Left renal pelvis (tissue), 4 donors: ENCODE data around the gene TNK2. TPM values are rescaled to one million over a fixed set of nuclear protein-coding genes. Genes with fewer than 3 reads are reported as not detected.
"Not testable (repeated sequence)": the region's sequence is repeated elsewhere in the genome, so short reads cannot be mapped to it uniquely, and the experiment has no call there.

ENCODE experiments used
- DNase-seq, 4 donors: peaks; one replicate each; pipeline ENCODE4 v3.0.0-alpha.2; 2013; ENCODE audit warnings: low read depth in 4 of 4, low spot score in 3 of 4
- polyA plus RNA-seq, 4 donors: library from polyadenylated mRNA; unstranded; fragments of 120-200 nt; gene quantifications; one replicate each; pipeline ENCODE4 v1.2.1, GENCODE V29; 2013; ENCODE audit not compliant: insufficient read length in 4 of 4

Gene TNK2
- polyA plus RNA-seq, 4 donors = 21.6 to 42.0 (median 31.6) TPM

GRCh38 chr3:195824425-195825190 is 83.7 kb downstream of the TNK2 start:
- not testable (repeated sequence) for DNase-seq

- DNase-seq = no peak
Observed at GRCh38 chr3:195823999-195824398, 84.4 kb downstream of the TNK2 start.

GRCh38 chr3:195823280-195823679 is 85.1 kb downstream of the TNK2 start:
- DNase-seq = no peak

GRCh38 chr3:195822131-195822696 is 86.1 kb downstream of the TNK2 start:
- no peak for DNase-seq

GRCh38 chr3:195821403-195822130 is 86.8 kb downstream of the TNK2 start:
- no peak for DNase-seq

- DNase-seq = no peak
Observed at GRCh38 chr3:195820901-195821300, 87.5 kb downstream of the TNK2 start.

- DNase-seq = no peak
Observed at GRCh38 chr3:195820186-195820585, 88.2 kb downstream of the TNK2 start.

- DNase-seq = no peak
Observed at GRCh38 chr3:195818301-195818700, 90.0 kb downstream of the TNK2 start.

GRCh38 chr3:195817578-195818135 is 90.7 kb downstream of the TNK2 start:
- no peak for DNase-seq

GRCh38 chr3:195816276-195816913 is 92.0 kb downstream of the TNK2 start:
- DNase-seq = not testable (repeated sequence)

GRCh38 chr3:195815169-195815771 is 93.1 kb downstream of the TNK2 start:
- no peak for DNase-seq

GRCh38 chr3:195813916-195814640 is 94.3 kb downstream of the TNK2 start:
- DNase-seq = no peak

Other genes starting within 250 kb of the TNK2 start
- gene MUC20, start 187.6 kb downstream of the TNK2 start, polyA plus RNA-seq = 10 to 100 TPM in 3 of 4 donors, 1 to 10 TPM in 1; 2.7 to 42.1 (median 23.0) TPM
- gene MUC4, start 96.6 kb downstream of the TNK2 start, polyA plus RNA-seq = 1 to 10 TPM in 1 of 4 donors, under 1 TPM in 3; 0.62 to 2.8 (median 0.82) TPM
- 10 to 100 TPM; 41.7 to 53.6 (median 47.5) TPM for gene TFRC, start 173.5 kb upstream of the TNK2 start, polyA plus RNA-seq